Thyroid gland (tissue), 4 donors: ENCODE results near the gene ZNF774.

ENCODE experiments used
- POLR2A ChIP-seq, 2 donors: fragments of 450-650 bp; IDR thresholded peaks; one replicate each; pipeline ENCODE4 v1.6.1; 2017; ENCODE audit warnings: antibody characterized with exemption in 2 of 2, mild to moderate bottlenecking in 2 of 2, moderate library complexity in 1 of 2
- TF ChIP-seq, protein P1 (sequence below), 6 experiments: fragments of 200-600 bp in 3 of 6; fragments of 450-650 bp in 3 of 6; sonication (generic) in 3 of 6; IDR thresholded peaks; one replicate each; pipeline ENCODE4 v1.5.1; 2016 to 2019; ENCODE audit warnings: antibody characterized with exemption in 6 of 6, mild to moderate bottlenecking in 2 of 6, inconsistent platforms in 1 of 6, moderate library complexity in 1 of 6

GRCh38 chr15:90306560-90306959 lies 45.5 kb upstream of the ZNF774 start:
- TF ChIP-seq POLR2A (IDR thresholded peaks at IDR 0.05) = no peak
- TF ChIP-seq, protein P1, sequence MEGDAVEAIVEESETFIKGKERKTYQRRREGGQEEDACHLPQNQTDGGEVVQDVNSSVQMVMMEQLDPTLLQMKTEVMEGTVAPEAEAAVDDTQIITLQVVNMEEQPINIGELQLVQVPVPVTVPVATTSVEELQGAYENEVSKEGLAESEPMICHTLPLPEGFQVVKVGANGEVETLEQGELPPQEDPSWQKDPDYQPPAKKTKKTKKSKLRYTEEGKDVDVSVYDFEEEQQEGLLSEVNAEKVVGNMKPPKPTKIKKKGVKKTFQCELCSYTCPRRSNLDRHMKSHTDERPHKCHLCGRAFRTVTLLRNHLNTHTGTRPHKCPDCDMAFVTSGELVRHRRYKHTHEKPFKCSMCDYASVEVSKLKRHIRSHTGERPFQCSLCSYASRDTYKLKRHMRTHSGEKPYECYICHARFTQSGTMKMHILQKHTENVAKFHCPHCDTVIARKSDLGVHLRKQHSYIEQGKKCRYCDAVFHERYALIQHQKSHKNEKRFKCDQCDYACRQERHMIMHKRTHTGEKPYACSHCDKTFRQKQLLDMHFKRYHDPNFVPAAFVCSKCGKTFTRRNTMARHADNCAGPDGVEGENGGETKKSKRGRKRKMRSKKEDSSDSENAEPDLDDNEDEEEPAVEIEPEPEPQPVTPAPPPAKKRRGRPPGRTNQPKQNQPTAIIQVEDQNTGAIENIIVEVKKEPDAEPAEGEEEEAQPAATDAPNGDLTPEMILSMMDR (IDR thresholded peaks at IDR 0.05) = no peak
